CD4-positive, alpha-beta T cell treated with Interleukin-2 at 100 ng/mL for 4 hours (primary cell): ENCODE results near the gene SMARCA2.

ENCODE experiments used
- DNase-seq: peaks from one replicate; pipeline ENCODE4 v3.0.0-alpha.2; 2020; ENCODE audit warnings: low spot score

Gene SMARCA2

DNA sequence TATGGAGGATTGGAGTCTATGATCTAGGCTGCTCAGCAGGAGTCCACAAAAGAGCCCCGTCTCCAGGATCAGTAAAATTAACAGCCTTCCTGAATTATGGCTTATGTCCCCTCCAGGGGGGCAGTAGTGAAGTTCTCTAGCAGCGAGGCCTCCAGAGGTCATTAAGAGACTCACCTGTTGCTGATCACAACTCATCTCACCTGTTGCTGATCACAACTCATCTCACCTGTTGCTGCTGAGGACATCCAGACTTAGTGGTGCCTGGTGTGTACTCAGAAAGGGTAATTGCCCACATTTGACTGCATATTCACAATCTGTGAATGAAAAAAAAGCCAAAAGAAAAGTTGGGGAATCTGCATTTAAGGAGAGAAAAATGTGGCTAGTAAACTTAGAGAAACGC lies 129.5 kb downstream of the SMARCA2 start:
- DNase-seq: no peak

DNA sequence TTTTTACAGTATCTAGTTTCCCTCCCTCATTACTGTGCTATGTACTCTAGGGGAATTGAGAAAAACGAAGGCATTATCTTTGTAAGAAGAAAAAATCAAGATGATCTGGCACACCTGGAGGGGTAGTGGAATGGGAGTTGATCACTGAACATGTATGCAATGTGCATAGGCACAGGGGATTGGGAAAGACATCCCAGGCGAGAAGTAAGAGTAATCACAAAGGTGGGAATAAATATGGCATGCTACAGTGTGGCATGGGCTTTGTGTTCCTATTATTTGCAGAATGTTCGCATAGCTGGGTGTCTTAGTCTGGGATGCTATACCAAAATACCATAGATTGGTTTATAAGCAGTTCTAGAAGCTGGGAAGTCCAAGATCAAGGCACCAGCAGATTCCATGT lies 130.6 kb downstream of the SMARCA2 start:
- DNase-seq: no peak

DNA sequence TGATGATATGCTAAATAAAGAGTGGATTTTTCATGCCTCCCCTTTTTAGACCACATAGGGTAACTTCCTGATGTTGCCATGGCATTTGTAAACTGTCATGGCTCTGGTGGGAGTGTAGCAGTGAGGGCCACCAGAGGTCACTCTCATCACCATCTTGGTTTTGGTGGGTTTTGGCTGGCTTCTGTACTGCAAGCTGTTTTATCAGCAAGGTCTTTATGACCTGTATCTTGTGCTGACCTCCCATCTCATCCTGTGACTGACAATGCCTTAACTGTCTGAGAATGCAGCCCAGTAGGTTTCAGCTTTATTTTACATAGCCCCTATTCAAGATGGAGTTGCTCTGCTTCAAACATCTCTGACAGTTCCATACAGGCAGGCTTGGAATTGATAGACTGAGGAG lies 131.6 kb downstream of the SMARCA2 start:
- peak; percentile 14 for DNase-seq

DNA sequence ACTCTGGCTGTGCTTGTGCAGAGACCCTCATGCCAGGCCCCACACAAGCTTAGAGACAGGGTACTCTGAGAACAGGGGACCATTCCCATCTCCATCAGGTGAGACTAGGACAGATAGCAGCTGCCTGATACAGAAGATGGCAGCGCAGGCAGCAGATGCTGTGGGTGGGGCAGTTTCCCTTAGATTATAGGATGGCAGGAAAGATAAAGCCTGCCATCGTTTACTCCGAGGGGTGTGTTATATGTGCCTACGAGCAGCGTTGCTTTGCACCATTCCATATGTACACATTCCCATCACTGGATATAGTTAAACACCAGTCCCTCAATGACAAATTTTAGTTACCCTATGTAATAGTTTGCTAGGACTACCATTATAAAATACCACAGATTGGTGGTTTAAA lies 135.2 kb downstream of the SMARCA2 start:
- no peak for DNase-seq

DNA sequence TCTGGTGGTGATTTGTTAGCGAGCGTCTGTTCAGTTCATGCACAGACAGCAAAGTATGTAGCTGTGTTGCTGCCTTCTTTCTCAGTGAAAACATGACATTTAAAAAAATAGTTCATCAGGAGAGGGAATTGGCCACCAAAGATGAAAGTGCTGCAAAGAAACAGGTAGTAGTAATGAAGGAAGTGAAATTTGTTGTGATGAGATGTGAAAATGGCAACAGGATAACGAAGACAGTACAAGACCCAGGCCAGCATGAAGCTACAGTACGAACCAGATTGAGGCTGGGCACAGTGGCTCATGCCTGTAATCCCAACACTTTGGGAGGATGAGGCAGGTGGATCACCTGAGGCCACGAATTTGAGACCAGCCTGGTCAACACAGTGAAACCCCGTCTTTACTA lies 136.0 kb downstream of the SMARCA2 start:
- DNase-seq: no peak

DNA sequence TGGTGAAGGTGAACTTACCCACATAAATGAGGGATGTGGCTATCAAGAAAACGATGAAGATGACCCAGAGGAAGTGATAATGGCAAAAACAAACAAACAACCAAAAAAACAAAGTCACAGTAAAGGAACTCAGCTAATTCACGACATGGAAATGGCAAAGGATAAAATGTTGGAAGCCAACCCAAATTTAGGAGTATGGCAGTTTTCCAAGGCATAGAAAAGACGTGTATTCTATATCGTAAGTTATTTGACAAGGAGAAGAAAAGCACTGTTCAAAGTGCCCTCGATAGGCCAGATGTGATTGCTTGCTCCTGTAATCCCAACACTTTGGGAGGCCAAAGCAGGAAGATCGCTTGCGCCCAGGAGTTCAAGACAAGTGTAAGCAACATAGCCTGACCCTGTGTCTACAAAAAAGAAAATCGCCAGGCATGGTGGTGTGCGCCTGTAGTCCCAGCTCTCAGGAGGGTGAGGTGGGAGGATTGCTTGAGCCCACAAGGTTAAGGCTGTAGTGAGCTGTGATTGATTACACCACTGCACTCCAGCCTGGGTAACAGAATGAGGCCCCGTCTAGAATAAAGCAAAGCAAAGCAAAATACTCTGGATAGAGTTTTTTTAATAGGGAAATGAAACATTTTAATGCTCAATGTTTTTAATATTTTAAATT lies 138.0 kb downstream of the SMARCA2 start:
- no peak for DNase-seq

DNA sequence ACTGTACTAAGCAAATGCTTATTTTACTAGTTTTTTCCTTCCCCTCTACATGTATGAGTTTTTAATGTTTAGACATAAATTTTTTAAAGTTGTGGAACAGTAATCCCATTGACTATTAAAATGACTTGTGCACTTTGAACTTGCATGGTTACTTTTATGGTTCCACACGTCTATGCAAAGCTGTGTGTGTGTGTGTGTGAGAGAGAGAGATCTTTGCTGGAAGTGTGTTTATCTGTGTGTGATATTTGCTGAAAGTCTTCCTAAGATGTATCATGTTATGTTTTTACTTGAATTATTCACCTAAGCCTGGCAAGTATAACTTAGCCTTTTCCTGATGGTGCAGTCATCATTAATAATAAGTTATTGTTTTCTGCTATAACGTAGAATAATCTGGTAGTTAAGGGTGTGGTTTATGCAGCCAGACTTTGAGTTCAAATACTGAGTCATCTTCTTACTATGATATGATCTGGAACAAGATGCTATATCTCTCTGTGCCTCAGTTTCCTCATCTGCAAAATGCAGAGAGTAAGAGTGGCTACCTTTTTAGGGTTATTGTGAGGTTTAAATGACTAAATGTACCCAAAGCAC lies 138.6 kb downstream of the SMARCA2 start:
- no peak for DNase-seq

DNA sequence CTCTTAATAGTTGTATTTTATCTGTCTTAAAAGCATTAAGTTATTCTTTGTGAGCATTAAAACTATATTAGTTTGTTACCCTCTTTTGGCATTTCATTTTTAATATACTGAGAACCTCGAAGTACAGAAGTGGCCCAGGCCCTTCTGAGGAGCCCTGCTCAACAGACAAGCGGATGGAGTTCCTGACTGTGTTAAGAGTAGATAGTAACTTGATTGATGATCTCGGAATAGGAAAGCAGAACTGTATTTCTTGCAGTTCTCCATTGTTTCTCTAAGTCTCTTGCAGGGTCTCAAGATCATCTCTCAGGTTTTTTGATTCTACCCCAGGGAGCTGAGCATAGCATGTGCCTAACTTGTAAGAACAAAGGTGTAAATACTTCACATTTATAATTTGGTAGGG lies 139.6 kb downstream of the SMARCA2 start:
- DNase-seq: no peak

DNA sequence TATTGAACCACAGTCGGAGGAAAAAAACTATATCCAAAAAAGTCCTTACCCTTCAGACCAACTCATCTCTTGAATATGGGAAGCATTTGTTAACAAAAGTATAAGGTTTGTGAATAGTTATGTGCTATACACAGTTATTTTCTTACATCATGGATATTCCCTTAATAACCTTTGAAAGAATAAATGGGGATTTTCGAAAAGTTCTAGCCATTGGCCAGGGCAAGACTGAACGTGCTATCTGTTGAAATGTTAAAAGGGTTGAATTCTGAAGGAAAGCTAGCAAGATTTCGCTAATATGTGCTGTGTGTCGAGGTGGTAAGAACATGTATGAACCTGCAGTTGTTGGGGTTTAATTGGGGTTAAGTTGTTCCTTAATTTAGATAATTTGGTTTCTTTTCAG lies 140.8 kb downstream of the SMARCA2 start:
- no peak for DNase-seq

DNA sequence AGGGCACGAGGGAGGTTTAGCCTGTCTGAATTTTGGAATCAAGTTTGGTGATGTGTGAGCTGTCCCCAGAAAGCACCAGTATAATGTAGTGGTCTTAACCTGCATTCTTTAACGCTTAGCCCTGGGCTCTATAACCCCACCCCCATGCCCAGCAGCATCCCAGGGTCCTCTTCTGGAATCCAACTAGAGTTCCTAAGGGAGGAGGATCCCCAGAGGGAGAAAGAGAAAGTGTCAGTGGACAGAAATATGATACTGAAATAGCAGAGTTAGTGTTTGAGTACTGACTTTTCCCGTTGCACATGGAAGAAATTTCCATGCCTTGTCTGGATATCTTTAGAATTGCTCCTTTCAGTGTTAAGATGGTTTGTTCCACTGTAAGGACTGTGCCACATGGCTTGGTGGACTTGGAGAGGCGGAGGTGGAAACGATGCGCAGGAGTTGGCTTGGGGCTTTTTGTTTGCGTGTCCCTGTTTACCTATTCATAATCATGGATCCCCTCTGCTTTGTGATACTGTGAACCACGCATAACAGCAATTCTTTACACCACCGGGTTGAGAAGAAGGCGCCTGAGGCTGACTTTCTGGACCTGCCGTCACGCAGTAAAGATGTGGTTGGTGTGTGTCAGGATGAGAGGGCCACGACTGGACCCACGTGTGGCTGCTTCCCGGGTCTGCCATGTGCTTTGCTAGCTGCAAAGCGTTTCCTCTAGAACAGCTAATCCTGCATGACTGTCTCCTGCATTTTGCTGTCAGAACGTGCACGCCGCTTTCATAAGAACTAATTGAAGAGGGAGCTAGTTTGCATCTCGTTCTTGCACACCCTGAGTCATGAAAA lies 142.3 kb downstream of the SMARCA2 start:
- peak; percentile 21 for DNase-seq

DNA sequence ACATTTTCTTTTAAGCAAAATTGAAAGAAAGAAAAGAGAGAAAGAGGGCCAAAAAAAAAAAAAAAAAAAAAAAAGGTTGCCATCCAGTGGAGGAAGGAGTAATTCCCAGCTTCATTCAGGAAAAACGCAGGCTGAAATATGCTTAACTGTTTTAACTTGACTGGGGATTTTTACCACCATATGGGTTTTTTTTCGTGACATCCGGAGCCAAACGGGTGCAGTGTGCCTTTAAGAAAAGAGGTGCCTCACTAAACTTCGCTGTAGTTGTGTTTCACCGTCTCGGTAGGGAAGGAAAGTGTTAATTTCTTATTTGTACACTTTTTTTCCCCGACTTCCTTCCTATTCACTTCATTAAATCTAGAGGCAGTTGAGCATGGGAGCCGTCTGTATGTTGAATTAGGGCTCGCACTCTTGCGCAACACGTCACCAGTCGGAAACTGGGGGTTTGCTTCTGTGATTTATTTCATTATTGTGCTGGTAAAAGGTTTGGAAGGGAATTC lies 143.0 kb downstream of the SMARCA2 start:
- peak; percentile 55 for DNase-seq

DNA sequence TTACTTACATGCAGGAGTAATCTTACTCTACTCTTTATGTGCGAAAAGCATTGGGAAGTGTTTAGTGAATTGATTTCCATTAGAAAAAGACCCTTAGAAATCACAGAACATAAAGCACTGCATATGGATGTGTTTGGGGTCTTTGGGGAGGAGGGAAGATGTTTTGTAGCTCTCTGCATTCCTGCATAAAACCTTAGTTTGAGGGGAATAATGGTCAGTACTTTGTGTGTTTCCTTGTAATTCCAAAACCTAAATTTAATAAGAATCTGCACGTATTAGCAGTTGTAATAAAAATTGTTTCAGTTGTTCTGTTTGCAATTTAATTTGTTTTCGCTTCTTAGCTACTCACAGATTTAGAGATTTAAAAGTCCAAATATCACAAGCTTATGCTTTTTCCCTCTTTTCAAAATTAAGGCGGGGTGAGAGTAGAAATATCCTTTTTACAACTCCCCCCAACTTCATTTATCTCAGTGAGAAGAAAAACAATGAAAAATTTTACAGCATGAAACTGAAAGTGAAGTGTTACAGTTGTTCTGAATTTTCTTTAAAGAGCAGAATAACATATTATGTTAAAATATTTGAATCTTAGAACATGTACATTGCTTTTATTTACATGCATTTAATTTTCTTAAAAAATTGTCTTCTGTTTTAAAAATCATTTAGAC lies 143.8 kb downstream of the SMARCA2 start:
- DNase-seq: no peak

DNA sequence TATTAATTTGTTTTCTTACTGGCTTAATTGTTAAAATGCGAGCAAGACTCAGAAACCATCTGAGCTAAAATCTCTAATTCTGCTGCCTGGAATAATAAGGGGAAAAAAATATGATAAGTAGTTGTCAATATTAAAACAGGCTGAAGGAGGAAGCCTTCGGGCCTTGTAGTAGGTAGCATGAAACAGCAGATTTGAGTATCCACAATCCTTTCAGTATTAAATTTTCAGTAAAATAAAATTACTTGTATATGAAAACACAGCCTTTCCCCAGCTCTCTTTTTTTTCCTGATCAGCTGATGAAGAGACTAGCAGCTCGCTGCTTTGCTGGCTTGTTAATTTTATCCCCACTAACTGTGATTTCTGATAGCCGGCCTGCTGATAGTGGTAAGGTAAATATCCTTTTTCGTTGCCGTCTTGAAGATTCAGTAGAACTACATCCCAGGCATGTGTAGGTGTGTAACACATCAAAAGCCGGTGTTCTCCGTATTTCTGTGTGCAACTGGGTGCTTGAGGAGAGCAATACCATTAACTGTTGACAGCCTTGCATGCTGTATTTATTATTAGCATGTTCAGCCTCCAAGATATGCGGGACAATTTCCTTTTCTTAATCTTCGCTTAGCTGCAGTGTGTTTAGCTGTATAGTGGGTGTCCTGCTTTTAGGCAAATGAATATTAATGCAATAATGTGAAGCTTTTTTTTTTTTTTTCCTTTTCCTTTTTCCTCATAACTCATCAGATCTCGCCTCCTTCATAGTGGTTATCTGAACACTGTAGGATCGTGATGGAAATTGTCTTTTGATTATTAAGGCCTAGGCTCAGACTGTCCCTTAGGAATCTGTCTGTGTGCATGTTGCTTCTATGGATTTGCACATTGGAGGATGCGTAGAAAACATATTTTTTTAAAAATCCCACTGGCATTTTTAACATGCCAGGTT lies 144.6 kb downstream of the SMARCA2 start:
- DNase-seq: no peak

DNA sequence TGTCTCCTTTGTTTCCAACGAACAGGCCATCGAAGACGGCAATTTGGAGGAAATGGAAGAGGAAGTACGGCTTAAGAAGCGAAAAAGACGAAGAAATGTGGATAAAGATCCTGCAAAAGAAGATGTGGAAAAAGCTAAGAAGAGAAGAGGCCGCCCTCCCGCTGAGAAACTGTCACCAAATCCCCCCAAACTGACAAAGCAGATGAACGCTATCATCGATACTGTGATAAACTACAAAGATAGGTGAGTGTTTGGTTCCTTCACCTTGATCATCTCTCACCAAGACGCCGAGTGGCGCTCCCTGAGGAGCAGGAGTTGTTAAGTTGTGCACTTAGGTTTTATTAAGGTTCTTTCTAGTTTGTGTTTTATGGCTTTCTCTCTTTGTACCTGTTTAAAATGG lies 146.5 kb downstream of the SMARCA2 start:
- DNase-seq: no peak

DNA sequence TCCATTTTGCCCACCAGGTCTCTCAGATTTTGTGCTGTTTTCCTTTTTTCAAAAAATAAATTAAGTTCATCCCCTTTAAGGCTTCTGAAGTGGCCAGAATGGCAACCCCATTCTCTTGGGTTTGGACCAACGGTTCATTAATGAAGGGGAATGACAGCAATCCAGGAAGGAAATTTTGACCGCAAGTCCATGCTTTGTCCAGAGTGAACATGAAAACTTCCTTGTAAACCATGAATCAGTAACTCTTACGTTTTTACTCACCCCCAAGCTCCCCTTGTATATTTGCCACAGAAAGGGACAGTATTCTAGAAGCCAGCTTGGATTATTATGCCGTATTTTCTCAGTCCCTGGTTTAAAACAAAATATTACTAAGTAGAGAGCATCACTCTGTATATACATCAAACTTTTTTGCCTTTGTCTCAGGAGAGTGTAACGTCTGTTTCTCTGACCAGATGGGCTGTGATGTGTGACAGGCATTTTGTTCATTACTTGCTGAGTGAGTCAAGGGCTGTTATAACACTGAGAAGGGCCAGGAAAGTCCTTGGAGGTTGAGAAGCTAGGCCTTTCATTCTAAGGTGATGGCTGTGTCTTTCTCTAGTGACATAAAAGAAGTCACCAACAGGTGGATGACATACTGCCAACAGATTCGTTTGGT lies 148.2 kb downstream of the SMARCA2 start:
- DNase-seq: no peak

DNA sequence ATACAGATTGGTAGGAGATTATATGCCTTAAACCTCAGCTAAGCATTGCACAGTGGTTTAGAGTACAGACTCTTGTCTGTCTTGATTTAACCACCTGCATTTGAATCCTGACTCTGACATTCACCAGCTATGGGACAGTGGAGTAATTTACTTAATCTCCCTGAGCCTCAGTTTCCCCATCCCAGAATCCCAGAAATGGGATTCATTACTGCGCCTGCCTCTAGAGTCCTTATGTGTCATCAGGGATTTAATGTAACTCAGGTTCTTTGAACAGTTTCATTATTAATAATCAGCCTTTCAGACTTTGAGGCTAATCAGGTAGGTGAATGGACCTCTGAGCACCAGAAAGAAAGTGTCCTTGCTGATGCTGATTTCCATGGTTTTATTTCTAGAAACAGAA lies 149.1 kb downstream of the SMARCA2 start:
- no peak for DNase-seq

DNA sequence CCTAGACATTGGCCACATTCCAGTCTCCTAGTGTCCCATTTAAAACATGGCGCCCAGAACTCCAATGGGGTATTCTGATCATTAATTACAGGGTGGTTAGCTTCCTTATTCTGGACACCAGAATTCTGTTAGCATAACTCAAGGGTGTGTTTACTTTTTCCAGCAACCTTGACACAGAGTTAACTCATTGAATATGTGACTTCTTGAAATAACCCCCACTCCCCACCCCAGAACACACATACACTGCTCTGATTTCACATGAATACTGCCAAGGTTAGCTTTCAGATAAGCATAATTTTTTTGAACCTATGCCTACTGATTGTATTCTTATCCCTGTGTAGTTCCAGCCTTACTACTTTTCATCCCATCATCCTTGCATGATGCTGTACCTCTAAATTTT lies 151.1 kb downstream of the SMARCA2 start:
- DNase-seq: no peak

DNA sequence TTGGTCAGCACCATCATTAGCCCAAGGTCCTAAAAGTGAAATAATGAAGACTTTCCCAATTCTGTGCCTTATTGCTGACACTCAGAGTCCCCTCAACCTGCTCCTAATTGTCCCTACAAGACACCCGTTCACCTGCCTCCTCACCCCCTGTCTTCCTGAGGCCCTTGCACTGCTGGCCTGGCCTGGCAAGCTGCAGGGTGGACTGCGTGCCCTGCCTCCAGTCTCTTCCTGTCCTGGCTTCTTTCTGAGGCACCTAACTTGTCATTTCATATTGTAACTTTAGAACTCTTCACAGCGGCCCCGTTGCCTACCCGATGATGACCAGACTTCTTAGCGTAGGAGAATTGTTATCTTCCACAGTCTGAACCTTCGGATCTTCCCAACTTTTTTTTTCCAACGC lies 153.9 kb downstream of the SMARCA2 start:
- no peak for DNase-seq

DNA sequence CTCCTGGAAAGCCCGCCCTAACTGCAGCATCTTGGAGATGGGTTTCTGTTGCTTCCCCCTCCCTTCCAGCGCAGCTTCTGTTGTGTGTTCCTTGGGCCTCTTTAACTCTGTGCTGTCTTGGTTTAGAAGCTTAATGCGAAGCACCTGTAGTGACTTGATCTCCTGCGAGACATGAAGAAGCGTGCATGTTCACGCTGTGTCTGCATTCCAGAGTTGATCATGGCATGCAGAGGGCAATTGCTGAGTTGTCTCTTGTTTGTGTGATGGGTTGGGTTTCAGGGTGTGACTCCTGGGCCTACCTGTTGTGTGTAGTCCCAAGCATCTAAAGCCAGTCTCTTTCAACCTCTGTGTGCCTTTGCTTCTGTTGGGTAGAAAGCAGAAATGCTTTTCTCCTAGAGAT lies 155.6 kb downstream of the SMARCA2 start:
- no peak for DNase-seq

DNA sequence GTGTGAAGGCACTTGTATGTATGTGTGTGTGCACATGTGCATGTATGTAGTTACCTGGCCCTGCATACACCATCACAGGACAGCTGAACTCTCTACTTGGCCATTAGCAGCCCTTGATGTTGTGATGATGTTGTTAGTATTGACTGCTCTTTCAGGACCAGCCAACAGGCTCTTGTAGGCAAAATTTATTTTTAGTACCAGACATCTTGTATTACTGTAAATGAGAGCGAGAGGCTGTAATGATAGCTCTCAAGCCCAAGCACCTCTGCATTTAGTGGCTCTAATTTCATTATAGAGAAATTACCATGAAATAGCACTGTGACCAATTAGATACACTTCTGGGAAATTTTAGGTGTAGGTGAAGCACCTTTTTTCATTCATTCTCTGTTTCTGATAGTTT lies 158.0 kb downstream of the SMARCA2 start:
- DNase-seq: no peak

DNA sequence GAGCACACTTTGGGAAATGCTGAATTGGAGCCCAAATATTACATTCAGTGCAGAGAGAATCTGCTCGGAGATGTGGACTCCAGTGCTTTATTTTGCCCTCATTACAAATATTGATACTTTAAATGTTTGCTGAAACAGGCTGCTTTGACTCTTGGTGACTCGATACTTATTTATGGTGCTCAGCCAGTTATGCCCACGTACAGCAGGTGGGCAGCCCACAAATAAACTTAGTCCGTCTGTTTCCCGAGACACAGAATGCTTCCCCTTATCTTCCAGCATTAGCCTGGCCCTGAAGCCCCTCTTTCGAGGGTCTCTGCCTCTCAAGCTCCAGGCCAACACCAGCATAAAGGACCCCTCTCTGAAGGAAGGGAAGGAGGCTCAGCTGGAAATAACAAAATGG lies 158.7 kb downstream of the SMARCA2 start:
- no peak for DNase-seq
